ENCODE measurements around the gene KPNA1.

Gene KPNA1

DNA sequence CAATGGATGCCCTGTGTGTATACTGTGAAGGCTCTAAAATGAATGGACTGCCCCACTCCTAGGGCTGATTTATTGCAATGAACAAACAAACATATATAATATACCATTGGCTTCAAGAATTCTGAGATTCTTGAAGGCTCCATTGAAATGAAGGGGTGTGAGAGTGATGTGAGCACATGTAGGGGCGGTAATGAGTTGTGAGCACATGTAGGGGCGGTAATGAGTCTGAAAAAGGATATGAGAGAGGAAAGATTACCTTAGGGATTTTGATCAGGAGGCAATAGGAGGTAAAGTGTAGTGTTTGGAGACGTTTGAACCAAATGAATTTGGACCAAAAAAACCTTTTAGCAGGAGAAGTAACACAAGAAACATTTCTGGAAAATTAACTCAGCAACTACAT is 127.0 kb downstream of the KPNA1 start:
- no peak overlapping the region for H3K4me3 ChIP-seq (ENCODE audit: low read depth, low read length)
- DNase-seq (ENCODE audit: low read depth, low spot score), result no peak
- POLR2A ChIA-PET, result no interaction called here
- CTCF ChIA-PET, result no interaction called here
- TF ChIP-seq, protein P1, sequence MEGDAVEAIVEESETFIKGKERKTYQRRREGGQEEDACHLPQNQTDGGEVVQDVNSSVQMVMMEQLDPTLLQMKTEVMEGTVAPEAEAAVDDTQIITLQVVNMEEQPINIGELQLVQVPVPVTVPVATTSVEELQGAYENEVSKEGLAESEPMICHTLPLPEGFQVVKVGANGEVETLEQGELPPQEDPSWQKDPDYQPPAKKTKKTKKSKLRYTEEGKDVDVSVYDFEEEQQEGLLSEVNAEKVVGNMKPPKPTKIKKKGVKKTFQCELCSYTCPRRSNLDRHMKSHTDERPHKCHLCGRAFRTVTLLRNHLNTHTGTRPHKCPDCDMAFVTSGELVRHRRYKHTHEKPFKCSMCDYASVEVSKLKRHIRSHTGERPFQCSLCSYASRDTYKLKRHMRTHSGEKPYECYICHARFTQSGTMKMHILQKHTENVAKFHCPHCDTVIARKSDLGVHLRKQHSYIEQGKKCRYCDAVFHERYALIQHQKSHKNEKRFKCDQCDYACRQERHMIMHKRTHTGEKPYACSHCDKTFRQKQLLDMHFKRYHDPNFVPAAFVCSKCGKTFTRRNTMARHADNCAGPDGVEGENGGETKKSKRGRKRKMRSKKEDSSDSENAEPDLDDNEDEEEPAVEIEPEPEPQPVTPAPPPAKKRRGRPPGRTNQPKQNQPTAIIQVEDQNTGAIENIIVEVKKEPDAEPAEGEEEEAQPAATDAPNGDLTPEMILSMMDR (IDR thresholded peaks at IDR 0.05; ENCODE audit: insufficient read depth, low read length, missing control alignments), result no peak

DNA sequence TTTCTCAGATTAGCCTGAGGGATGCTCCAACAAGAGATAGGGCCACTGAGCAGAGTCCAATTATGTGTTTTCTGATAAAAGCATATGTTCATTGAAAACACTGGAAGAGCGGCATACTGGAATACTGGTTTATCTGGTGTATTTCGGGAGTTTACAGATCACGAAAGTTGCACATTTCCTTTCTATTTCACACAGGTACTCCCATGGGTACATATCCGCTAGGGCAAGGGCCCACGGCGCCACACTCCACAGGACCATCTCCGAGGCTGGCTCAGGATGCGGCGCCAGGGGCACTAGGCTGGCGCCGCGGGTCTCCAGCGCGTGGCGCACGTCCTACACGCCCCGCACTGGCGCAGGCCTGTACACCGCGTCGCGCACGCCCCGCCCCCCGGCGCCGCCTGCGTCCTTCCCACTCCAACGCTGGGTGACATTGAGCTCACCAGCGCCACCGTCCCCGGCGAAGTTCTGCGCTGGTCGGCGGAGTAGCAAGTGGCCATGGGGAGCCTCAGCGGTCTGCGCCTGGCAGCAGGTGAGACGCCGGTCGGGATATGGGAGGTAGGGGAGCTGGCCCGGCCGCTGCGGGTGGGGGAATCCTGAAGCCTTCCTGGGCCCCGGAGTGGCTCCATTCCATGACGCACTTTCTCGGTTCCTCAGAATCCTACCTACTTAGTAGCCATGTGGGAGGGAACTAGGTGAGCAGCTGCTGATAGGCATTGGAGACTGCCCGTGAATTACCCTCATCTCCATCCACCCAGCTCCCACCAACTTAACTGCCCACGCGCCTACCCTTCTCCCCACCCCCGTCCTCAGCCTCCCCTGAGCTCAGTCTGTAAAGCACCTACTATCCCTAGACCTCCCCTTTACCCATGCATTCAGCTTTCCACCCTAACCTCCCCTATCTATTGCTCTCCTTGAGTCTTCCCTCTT is 130.7 kb downstream of the KPNA1 start, which contains the start of gene FAM162A:
Gene FAM162A (plus strand): TSS at position 412 of the 927 bp plus-strand sequence. CDS start 84 bp downstream, at position 496.
- TF ChIP-seq, protein P1 (IDR thresholded peaks at IDR 0.05; ENCODE audit: insufficient read depth, low read length, missing control alignments), result peak; percentile 73
- peak; percentile 36 for DNase-seq (ENCODE audit: low read depth, low spot score)
- ChIA-PET POLR2A (interaction anchor here (1.0 kb wide), 5 partner anchors 9 to 295 kb away, joined by 3 to 9 read pairs (median 5); no protein-coding TSS in a partner anchor), CTCF (interaction anchor here (0.6 to 3.9 kb wide), 16 partner anchors 9 to 844 kb away, joined by 3 to 47 read pairs (median 4); partner anchors contain the start of gene WDR5B)
- H3K4me3 ChIP-seq (ENCODE audit: low read depth, low read length), result peak within 1 kb of the TSS; percentile 78

DNA sequence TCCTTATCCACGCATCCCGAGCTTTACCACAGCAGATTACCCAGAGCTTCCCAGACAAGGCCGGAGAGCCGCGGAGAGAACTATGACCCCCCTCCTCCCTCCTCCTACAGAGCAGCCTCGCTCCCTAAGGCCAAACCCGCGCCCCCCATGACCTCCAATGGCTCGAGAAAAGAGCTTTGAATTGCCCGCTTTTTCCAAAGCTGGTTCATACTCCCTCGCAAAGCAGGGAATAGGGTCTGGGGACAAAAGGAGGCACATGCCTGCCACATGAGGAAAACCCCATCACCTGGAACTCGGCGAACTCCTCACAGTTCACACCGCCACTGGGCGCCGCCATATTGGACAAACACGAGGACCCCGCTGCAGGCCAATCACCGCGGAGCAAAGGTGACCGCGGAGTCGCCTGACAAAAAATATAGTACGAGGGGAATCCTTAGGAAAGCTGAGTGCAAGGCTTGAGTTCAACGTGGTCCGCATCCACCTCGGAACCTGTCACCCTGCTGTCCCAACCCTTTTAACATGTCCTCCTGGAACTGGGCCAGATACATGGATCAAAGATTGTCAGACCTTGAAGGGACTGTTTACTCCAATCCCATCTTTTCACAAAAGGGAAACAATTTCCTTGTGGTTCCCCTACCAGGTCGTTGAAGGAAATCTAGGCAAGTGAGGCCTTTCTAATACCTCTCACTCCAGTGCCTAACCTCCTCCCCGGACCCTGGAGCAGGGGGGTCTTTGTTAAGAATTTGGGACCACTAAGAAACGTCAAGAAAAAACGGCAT is 131.7 kb downstream of the KPNA1 start, which contains the start of gene MIX23:
Gene MIX23 (minus strand): TSS at position 344 of the 779 bp plus-strand sequence. CDS start 7 bp downstream, at position 337.
- H3K4me3 ChIP-seq (ENCODE audit: low read depth, low read length), result peak within 1 kb of the TSS; percentile 78
- TF ChIP-seq, protein P1 (IDR thresholded peaks at IDR 0.05; ENCODE audit: insufficient read depth, low read length, missing control alignments), result no peak
- POLR2A ChIA-PET, result interaction anchor here (0.6 kb wide), 1 partner anchor 11 kb away, joined by 3 read pairs; no protein-coding TSS in a partner anchor
- peak; percentile 21 for DNase-seq (ENCODE audit: low read depth, low spot score)
- CTCF ChIA-PET, result interaction anchor here (0.8 to 3.9 kb wide), 3 partner anchors 10 to 843 kb away, joined by 3 to 47 read pairs (median 3); no protein-coding TSS in a partner anchor

DNA sequence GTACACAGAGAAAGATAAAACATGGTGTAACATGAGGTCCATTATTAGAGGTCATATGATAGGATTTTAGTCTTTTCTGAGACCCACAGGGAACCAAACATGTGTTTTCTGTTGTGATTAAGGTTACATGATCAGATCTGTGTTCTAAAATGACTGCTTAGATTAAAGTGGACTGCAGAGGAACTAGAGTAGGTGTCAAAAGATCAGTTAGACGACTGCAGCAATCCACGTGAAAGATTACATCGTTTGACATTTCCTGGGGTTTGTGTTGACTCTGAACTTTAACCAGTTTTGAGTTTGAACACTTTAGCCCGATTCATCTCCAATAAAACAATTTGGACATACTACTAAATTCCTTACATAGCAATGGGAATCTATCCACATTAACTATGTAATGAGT is 136.8 kb downstream of the KPNA1 start:
- ChIA-PET CTCF (no interaction called here), POLR2A (no interaction called here)
- no peak overlapping the region for H3K4me3 ChIP-seq (ENCODE audit: low read depth, low read length)
- TF ChIP-seq, protein P1 (IDR thresholded peaks at IDR 0.05; ENCODE audit: insufficient read depth, low read length, missing control alignments), result no peak
- DNase-seq (ENCODE audit: low read depth, low spot score), result no peak

DNA sequence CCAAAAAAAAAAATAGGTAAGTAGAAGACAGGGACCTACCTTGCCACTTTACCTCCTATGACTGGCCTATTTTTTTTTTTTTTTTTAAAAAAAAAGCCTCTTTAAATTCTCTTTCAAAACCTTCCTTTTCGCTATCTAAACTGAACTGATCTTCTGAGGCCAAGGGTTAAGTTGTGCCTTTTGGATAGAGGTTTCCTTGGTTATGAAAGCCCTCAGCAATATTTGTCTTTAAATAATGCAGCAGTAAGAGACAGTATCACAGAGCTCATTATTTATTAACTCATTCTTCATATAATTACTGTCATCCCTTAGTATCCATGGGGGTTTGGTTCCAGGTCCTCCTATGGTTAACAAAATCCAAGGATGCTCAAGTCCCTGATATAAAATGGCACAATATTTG is 140.7 kb downstream of the KPNA1 start:
- DNase-seq (ENCODE audit: low read depth, low spot score), result no peak
- TF ChIP-seq, protein P1 (IDR thresholded peaks at IDR 0.05; ENCODE audit: insufficient read depth, low read length, missing control alignments), result no peak
- POLR2A ChIA-PET, result no interaction called here
- CTCF ChIA-PET, result no interaction called here
- no peak overlapping the region for H3K4me3 ChIP-seq (ENCODE audit: low read depth, low read length)

Measured in AG04449 (cell line).